H1 (cell line): ENCODE results near the gene FAM161A. TPM values are rescaled to one million over a fixed set of nuclear protein-coding genes. Genes with fewer than 3 reads are reported as not detected.

Experiments used
- CTCF ChIA-PET: fragments of 300-600 bp; sonication (Branson Sonifier 250); formaldehyde crosslinking; loops from one replicate; lab custom pipeline; 2021; ENCODE audit not compliant: partially characterized antibody; lab: Charles Lee
- POLR2A ChIA-PET: fragments of 300-600 bp; sonication (Branson Sonifier 250); formaldehyde crosslinking; loops from one replicate; lab custom pipeline; 2021; ENCODE audit warnings: inconsistent platforms; ENCODE audit not compliant: partially characterized antibody; lab: Charles Lee
- DNase-seq, 2 experiments: peaks; one replicate each; pipeline versions ENCODE4 v3.0.0 to v3.0.0-alpha.2; 2010 to 2022; ENCODE audit warnings: low spot score in 2 of 2, low read depth in 1 of 2, mixed read lengths in 1 of 2
- FAIRE-seq: peaks from 2 replicates; lab custom pipeline; 2011; peaks lifted over from hg19 to GRCh38; lab: Jason Lieb, UNC
- H2AFZ ChIP-seq: 2 replicates; pipeline ENCODE4 v1.8.1; 2012; ENCODE audit warnings: low read length, inconsistent platforms
- H2AK5ac ChIP-seq: 2 replicates; pipeline ENCODE4 v1.6.1; 2013; ENCODE audit warnings: low read depth, low read length
- H2BK120ac ChIP-seq: replicated peaks from 2 replicates; pipeline ENCODE3; 2013; ENCODE audit warnings: low read depth, low read length, inconsistent platforms
- H2BK12ac ChIP-seq: 2 replicates; pipeline ENCODE4 v1.6.1; 2013; ENCODE audit warnings: low read depth, low read length
- H2BK15ac ChIP-seq: 2 replicates; pipeline ENCODE4 v1.6.1; 2013; ENCODE audit warnings: low read length
- H2BK20ac ChIP-seq: 2 replicates; pipeline ENCODE4 v1.6.1; 2013; ENCODE audit warnings: low read length
- H2BK5ac ChIP-seq: 2 replicates; pipeline ENCODE4 v1.6.1; 2013; ENCODE audit warnings: low read depth, low read length
- H3K14ac ChIP-seq: 2 replicates; pipeline ENCODE4 v1.6.1; 2013; ENCODE audit warnings: inconsistent platforms; ENCODE audit not compliant: insufficient read length
- H3K18ac ChIP-seq: 2 replicates; pipeline ENCODE4 v1.6.1; 2013; ENCODE audit warnings: low read length; ENCODE audit errors: extremely low read depth
- H3K23ac ChIP-seq: 2 replicates; pipeline ENCODE4 v1.6.1; 2013; ENCODE audit warnings: inconsistent platforms; ENCODE audit not compliant: insufficient read length
- H3K23me2 ChIP-seq: 2 replicates; pipeline ENCODE4 v1.6.1; 2013; ENCODE audit warnings: low read depth, low read length
- H3K27ac ChIP-seq: 2 replicates; pipeline ENCODE4 v1.6.1; 2011; ENCODE audit warnings: low read depth, low read length, inconsistent platforms
- H3K27me3 ChIP-seq, 4 experiments: replicated peaks in 1 of 4; 1 replicate in 1 of 4; 2 replicates in 3 of 4; pipeline versions ENCODE4 v1.6.1 to v1.8.1; 2011 to 2013; ENCODE audit warnings: low read length in 3 of 4, mild to moderate bottlenecking in 3 of 4, inconsistent platforms in 2 of 4, mixed read lengths in 2 of 4, moderate library complexity in 1 of 4; ENCODE audit not compliant: control insufficient read depth in 3 of 4, insufficient read depth in 3 of 4; ENCODE audit errors: extremely low read depth in 1 of 4
- H3K36me3 ChIP-seq, 4 experiments: 2 replicates each; pipeline versions ENCODE4 v1.6.1 to v1.8.1; 2011 to 2013; ENCODE audit warnings: mild to moderate bottlenecking in 4 of 4, low read length in 3 of 4, moderate library complexity in 2 of 4, control low read depth in 1 of 4, inconsistent platforms in 1 of 4; ENCODE audit not compliant: insufficient read depth in 4 of 4, control insufficient read depth in 2 of 4
- H3K4ac ChIP-seq: replicated peaks from 2 replicates; pipeline ENCODE3; 2013; ENCODE audit warnings: low read length, low read depth, mixed read lengths, inconsistent platforms; ENCODE audit not compliant: insufficient read length
- H3K4me1 ChIP-seq, 4 experiments: replicated peaks in 1 of 4; 1 replicate in 1 of 4; 2 replicates in 3 of 4; pipeline versions ENCODE4 v1.6.1 to v1.8.1; 2011 to 2013; ENCODE audit warnings: low read length in 3 of 4, inconsistent platforms in 2 of 4, mixed read lengths in 1 of 4; ENCODE audit not compliant: insufficient read depth in 4 of 4, control insufficient read depth in 3 of 4
- H3K4me2 ChIP-seq, 2 experiments: 2 replicates each; pipeline versions ENCODE4 v1.6.1 to v1.8.1; 2011 to 2013; ENCODE audit warnings: low read depth in 2 of 2, low read length in 2 of 2, control low read depth in 1 of 2, inconsistent platforms in 1 of 2, mild to moderate bottlenecking in 1 of 2; ENCODE audit not compliant: insufficient read depth in 1 of 2
- H3K4me3 ChIP-seq, 4 experiments: fragments of 200-600, 300-600 bp in 1 of 4; sonication (generic), shearing (Covaris generic), sonication (Bioruptor Twin) in 1 of 4; 2 replicates each; pipeline versions ENCODE4 v1.5.1 to v1.8.1; 2011 to 2016; ENCODE audit warnings: low read length in 4 of 4, low read depth in 3 of 4, control low read depth in 2 of 4, inconsistent platforms in 2 of 4, mild to moderate bottlenecking in 2 of 4, mixed read lengths in 1 of 4, moderate library complexity in 1 of 4; ENCODE audit not compliant: insufficient read depth in 2 of 4; ENCODE audit errors: extremely low read depth in 1 of 4
- H3K56ac ChIP-seq: replicated peaks from 2 replicates; pipeline ENCODE3; 2013; ENCODE audit warnings: low read depth, mild to moderate bottlenecking, mixed read lengths, low read length, inconsistent platforms; ENCODE audit not compliant: insufficient read length
- H3K79me1 ChIP-seq: 2 replicates; pipeline ENCODE4 v1.6.1; 2013; ENCODE audit warnings: low read depth, low read length, control low read depth
- H3K79me2 ChIP-seq, 2 experiments: 2 replicates each; pipeline versions ENCODE4 v1.6.1 to v1.8.1; 2012 to 2013; ENCODE audit warnings: low read length in 2 of 2, mild to moderate bottlenecking in 2 of 2, inconsistent platforms in 1 of 2; ENCODE audit not compliant: insufficient read depth in 2 of 2, control insufficient read depth in 1 of 2
- H3K9ac ChIP-seq, 4 experiments: replicated peaks in 1 of 4; 1 replicate in 1 of 4; 2 replicates in 3 of 4; pipeline versions ENCODE4 v1.6.1 to v1.8.1; 2011 to 2013; ENCODE audit warnings: low read depth in 3 of 4, low read length in 3 of 4, control low read depth in 2 of 4, mild to moderate bottlenecking in 2 of 4, moderate library complexity in 2 of 4, inconsistent platforms in 1 of 4; ENCODE audit errors: extremely low read depth in 1 of 4
- H3K9me3 ChIP-seq, 2 experiments: 2 replicates each; pipeline versions ENCODE4 v1.6.1 to v1.8.1; 2012 to 2013; ENCODE audit warnings: mild to moderate bottlenecking in 2 of 2, moderate library complexity in 2 of 2, control low read depth in 1 of 2, inconsistent platforms in 1 of 2, low read depth in 1 of 2, low read length in 1 of 2, mixed read lengths in 1 of 2; ENCODE audit not compliant: insufficient read depth in 2 of 2
- H4K20me1 ChIP-seq, 2 experiments: replicated peaks in 1 of 2; 2 replicates each; pipeline versions ENCODE3 to v1.8.1; 2011 to 2013; ENCODE audit warnings: inconsistent platforms in 2 of 2, low read length in 2 of 2, mild to moderate bottlenecking in 1 of 2; ENCODE audit not compliant: insufficient read depth in 2 of 2, control insufficient read depth in 1 of 2
- H4K5ac ChIP-seq: 2 replicates; pipeline ENCODE4 v1.6.1; 2013; ENCODE audit warnings: low read length, low read depth, mixed read lengths, inconsistent platforms; ENCODE audit not compliant: insufficient read length
- H4K8ac ChIP-seq: 2 replicates; pipeline ENCODE4 v1.8.0; 2013; ENCODE audit warnings: mild to moderate bottlenecking, moderate library complexity, low read length, inconsistent platforms; ENCODE audit not compliant: insufficient read depth; ENCODE audit errors: extremely low read depth
- H4K91ac ChIP-seq: replicated peaks from 2 replicates; pipeline ENCODE3; 2013; ENCODE audit warnings: low read length, mixed read lengths, inconsistent platforms; ENCODE audit not compliant: insufficient read length
- BRCA1 ChIP-seq: IDR thresholded peaks from 2 replicates; pipeline ENCODE4 v1.6.1; 2012; ENCODE audit warnings: low read depth, low read length, improper control_type of control experiment
- CBX5 ChIP-seq: fragments of 300-800, 300-1000 bp; sonication (generic); IDR thresholded peaks from 2 replicates; pipeline ENCODE4 v1.7.1; 2016; ENCODE audit warnings: antibody characterized with exemption, low read length, low read depth
- CEBPB ChIP-seq: IDR thresholded peaks from 2 replicates; pipeline ENCODE4 v1.6.1; 2012; ENCODE audit warnings: low read depth, low read length
- EZH2 ChIP-seq: fragments of 200-600 bp; sonication (generic); IDR thresholded peaks from 2 replicates; pipeline ENCODE4 v1.7.1; 2012; ENCODE audit warnings: low read depth, mild to moderate bottlenecking, moderate library complexity, low read length, inconsistent platforms; ENCODE audit not compliant: severe bottlenecking
- KDM1A ChIP-seq: fragments of 200-600, 300-600 bp; sonication (generic); IDR thresholded peaks from 2 replicates; pipeline ENCODE4 v1.7.1; 2016; ENCODE audit warnings: mild to moderate bottlenecking, low read length, borderline replicate concordance
- PHF8 ChIP-seq: fragments of 200-600 bp; sonication (generic); conservative IDR thresholded peaks from 2 replicates; pipeline ENCODE4 v1.7.1; 2012; ENCODE audit warnings: low read depth, mild to moderate bottlenecking, inconsistent platforms, low read length, moderate library complexity
- SIN3A ChIP-seq, 2 experiments: IDR thresholded peaks in 1 of 2; conservative IDR thresholded peaks in 1 of 2; 2 replicates each; pipeline ENCODE4 v1.6.1; 2011 to 2012; ENCODE audit warnings: low read length in 2 of 2, improper control_type of control experiment in 1 of 2, low read depth in 1 of 2, mild to moderate bottlenecking in 1 of 2
- SP1 ChIP-seq: IDR thresholded peaks from 2 replicates; pipeline ENCODE4 v1.6.1; 2011; ENCODE audit warnings: low read depth, low read length
- SRF ChIP-seq: IDR thresholded peaks from 2 replicates; pipeline ENCODE4 v1.6.1; 2011; ENCODE audit warnings: mild to moderate bottlenecking, low read depth, low read length, moderate library complexity
- TAF1 ChIP-seq: IDR thresholded peaks from 2 replicates; pipeline ENCODE4 v1.6.1; 2011; ENCODE audit warnings: mild to moderate bottlenecking, low read depth, low read length
- ZNF274 ChIP-seq: IDR thresholded peaks from 2 replicates; pipeline ENCODE4 v1.7.0; 2012; ENCODE audit warnings: low read length, borderline replicate concordance; ENCODE audit errors: extremely low read depth
- WGBS, 2 experiments: shearing (Covaris generic) in 1 of 2; methylation state at CpG; one replicate each; pipeline versions ENCODE4 v1.1.6 to v1.1.7; 2013 to 2015; ENCODE audit warnings: low lambda C conversion rate in 2 of 2, mixed read lengths in 2 of 2, inconsistent platforms in 1 of 2, low coverage in 1 of 2, missing lambda C conversion rate in 1 of 2; ENCODE audit not compliant: insufficient replicate concordance in 2 of 2, insufficient coverage in 1 of 2, insufficient read length in 1 of 2; ENCODE audit errors: extremely low coverage in 1 of 2, missing lambda C conversion rate in 1 of 2; 5-methylcytosine and 5-hydroxymethylcytosine counted together
- polyA plus RNA-seq, 7 experiments: library from polyadenylated mRNA; depleted of rRNA in 3 of 7; stranded (reverse) in 5 of 7; unstranded in 2 of 7; fragments of >200 nt in 5 of 7; fragments of 200-250 nt in 2 of 7; gene quantifications; 1 replicate in 5 of 7; 2 replicates in 1 of 7; 4 replicates in 1 of 7; pipeline versions ENCODE4 v1.2.1 to v1.2.3, GENCODE V29; 2011 to 2013; ENCODE audit warnings: missing spikeins in 2 of 7, mixed read lengths in 2 of 7
- total RNA-seq: library from RNA; stranded (reverse); fragmentation: NEBNext Ultra II Directional; extraction: Animal tissue kit (Norgen Biotek cat#: 25700); gene quantifications from 2 replicates; pipeline ENCODE4 v1.2.1, GENCODE V29; 2021
- TF ChIP-seq, protein P1 (sequence below): IDR thresholded peaks from 2 replicates; pipeline ENCODE4 v1.6.1; 2012; ENCODE audit warnings: low read length, inconsistent platforms

Gene FAM161A
- total and polyA plus RNA-seq, 2 of the 8 experiments (the other 6 are each of a cell fraction or from before 2014, with no cell fraction given), result 1.6 to 9.7 TPM

DNA sequence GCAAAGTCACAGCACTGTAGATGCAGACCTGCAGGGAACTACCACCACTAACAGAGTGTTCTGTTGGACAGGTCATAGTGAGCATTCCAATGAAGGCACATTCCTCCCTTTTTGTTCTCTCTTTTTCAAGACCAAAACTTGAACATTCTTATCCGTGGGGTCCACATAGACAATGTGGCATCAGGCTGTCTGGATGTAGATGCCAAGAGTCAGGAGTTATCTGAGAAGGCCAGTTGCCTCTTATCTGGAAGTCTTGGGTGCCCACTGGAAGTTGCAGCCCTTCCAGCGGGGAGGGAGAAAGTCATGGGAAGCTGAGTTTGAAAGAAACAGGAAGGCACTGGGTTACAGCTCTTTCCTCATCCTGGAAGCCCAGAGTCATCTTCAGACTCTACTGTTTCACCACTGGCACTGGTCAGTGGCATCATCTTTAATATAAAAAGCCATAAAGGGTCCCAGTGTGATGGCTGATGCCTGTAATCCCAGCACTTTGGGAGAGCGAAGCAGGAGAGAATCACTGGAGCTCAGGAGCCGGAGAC is 61.4 kb downstream of the FAM161A start:
- Histone ChIP-seq H3K79me1 (no peaks in the 10 kb centered on the region), H2AK5ac (no peak overlapping the region), H2BK20ac (no peak overlapping the region), H3K23ac (no peak overlapping the region), H3K4ac (no peak overlapping the region), H3K14ac (no peak overlapping the region), H3K4me1 (no peaks in the 10 kb centered on the region), H3K9me3 (no peaks in the 10 kb centered on the region; a peak in 1 of 4 replicates), H3K18ac (no peak overlapping the region), H4K8ac (no peak overlapping the region), H3K4me3 (no peak overlapping the region), H2BK12ac (no peak overlapping the region), H2BK5ac (no peak overlapping the region), H4K91ac (no peak overlapping the region), H2BK15ac (no peak overlapping the region), H3K27me3 (no peaks in the 10 kb centered on the region), H4K20me1 (no peaks in the 10 kb centered on the region), H4K5ac (no peak overlapping the region), H3K27ac (no peak overlapping the region), H3K56ac (no peak overlapping the region), H2BK120ac (no peak overlapping the region), H3K23me2 (peaks cover 3% of the 10 kb centered on the region; the same call in 1 of the 2 replicates), H3K9ac (no peak overlapping the region), H3K79me2 (no peaks in the 10 kb centered on the region), H2AFZ (0 out of 2 replicates have a peak overlapping the region, but pooled peaks have one; percentile 35), H3K4me2 (no peak overlapping the region), H3K36me3 (no peaks in the 10 kb centered on the region)
- FAIRE-seq (no peak), DNase-seq (no peak)
- ChIA-PET CTCF (interaction anchor here (0.6 to 1.7 kb wide), 16 partner anchors 8 to 657 kb away, joined by 3 to 9 read pairs (median 4); no protein-coding TSS in a partner anchor), POLR2A (no interaction called here)
- 92% methylated on average over 4 of the region's 4 CpGs; no CpG with 5 or more reads in 1 of the 2 experiments for WGBS, 2 experiments
- no peak for TF ChIP-seq CEBPB
- TF ChIP-seq EZH2, result no peak
- TF ChIP-seq SRF, result no peak
- no peak for TF ChIP-seq ZNF274
- no peak for TF ChIP-seq SIN3A (conservative IDR thresholded peaks at IDR 0.05 in 1 of 2, IDR thresholded peaks at IDR 0.05 in 1 of 2; ENCODE audit: low read depth in 1 of 2, low read length in 2 of 2)
- TF ChIP-seq KDM1A, result no peak
- no peak for TF ChIP-seq BRCA1
- TF ChIP-seq CBX5, result no peak
- no peak for TF ChIP-seq PHF8
- no peak for TF ChIP-seq SP1
- no peak for TF ChIP-seq TAF1
- TF ChIP-seq, protein P1, sequence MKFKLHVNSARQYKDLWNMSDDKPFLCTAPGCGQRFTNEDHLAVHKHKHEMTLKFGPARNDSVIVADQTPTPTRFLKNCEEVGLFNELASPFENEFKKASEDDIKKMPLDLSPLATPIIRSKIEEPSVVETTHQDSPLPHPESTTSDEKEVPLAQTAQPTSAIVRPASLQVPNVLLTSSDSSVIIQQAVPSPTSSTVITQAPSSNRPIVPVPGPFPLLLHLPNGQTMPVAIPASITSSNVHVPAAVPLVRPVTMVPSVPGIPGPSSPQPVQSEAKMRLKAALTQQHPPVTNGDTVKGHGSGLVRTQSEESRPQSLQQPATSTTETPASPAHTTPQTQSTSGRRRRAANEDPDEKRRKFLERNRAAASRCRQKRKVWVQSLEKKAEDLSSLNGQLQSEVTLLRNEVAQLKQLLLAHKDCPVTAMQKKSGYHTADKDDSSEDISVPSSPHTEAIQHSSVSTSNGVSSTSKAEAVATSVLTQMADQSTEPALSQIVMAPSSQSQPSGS, result no peak
